WTC11 (cell line): Measurements from ENCODE around the gene JMJD8. TPM values are rescaled to one million over a fixed set of nuclear protein-coding genes. Genes with fewer than 3 reads are reported as not detected.

Experiments
- ATAC-seq: fragments of 200-7000 bp; cut with Tn5 transposase; 2 replicates; pipeline ENCODE4 v1.10.0; 2021; ENCODE audit warnings: mild to moderate bottlenecking, moderate library complexity
- CTCF ChIA-PET: fragments of 300-600 bp; sonication (Branson Sonifier 250); formaldehyde crosslinking; loops from one replicate; lab custom pipeline; 2021; ENCODE audit warnings: antibody characterized with exemption; lab: Charles Lee
- POLR2A ChIA-PET: fragments of 350-600 bp; sonication (Branson Sonifier 250); formaldehyde crosslinking; loops from one replicate; lab custom pipeline; 2021; ENCODE audit warnings: antibody characterized with exemption; lab: Charles Lee
- DNase-seq: peaks from one replicate; pipeline ENCODE4 v3.0.0; 2021; ENCODE audit warnings: low spot score
- H3K27ac Mint-ChIP-seq: 2 replicates; pipeline ENCODE4 v1.8.0; 2021; ENCODE audit warnings: mixed read lengths
- H3K27me3 Mint-ChIP-seq: 2 replicates; pipeline ENCODE4 v1.8.0; 2021; ENCODE audit warnings: low read depth, mild to moderate bottlenecking, moderate library complexity, mixed read lengths
- H3K36me3 Mint-ChIP-seq: 2 replicates; pipeline ENCODE4 v1.8.0; 2021; ENCODE audit warnings: mixed read lengths
- H3K4me1 Mint-ChIP-seq: 2 replicates; pipeline ENCODE4 v1.8.0; 2022; ENCODE audit warnings: mixed read lengths
- H3K4me3 Mint-ChIP-seq: 2 replicates; pipeline ENCODE4 v1.8.0; 2021; ENCODE audit warnings: mild to moderate bottlenecking, moderate library complexity, mixed read lengths
- H3K9me3 Mint-ChIP-seq: 2 replicates; pipeline ENCODE4 v1.8.0; 2021; ENCODE audit warnings: mixed read lengths
- ATF1 ChIP-seq: sonication (generic); formaldehyde crosslinking; IDR thresholded peaks from 2 replicates; pipeline ENCODE4 v1.8.1; 2023; ENCODE audit warnings: mild to moderate bottlenecking, moderate library complexity, missing genetic modification reagents
- ATF6 ChIP-seq: sonication (generic); formaldehyde crosslinking; IDR thresholded peaks from 2 replicates; pipeline ENCODE4 v1.8.1; 2023; ENCODE audit warnings: mild to moderate bottlenecking, missing genetic modification reagents
- CREB1 ChIP-seq: sonication (generic); formaldehyde crosslinking; IDR thresholded peaks from 2 replicates; pipeline ENCODE4 v1.8.0; 2023; ENCODE audit warnings: mild to moderate bottlenecking, missing genetic modification reagents
- CTCF ChIP-seq: fragments of 200-600 bp; IDR thresholded peaks from 2 replicates; pipeline ENCODE4 v1.8.0; 2022; ENCODE audit warnings: antibody characterized with exemption
- E2F1 ChIP-seq: sonication (generic); formaldehyde crosslinking; IDR thresholded peaks from 2 replicates; pipeline ENCODE4 v1.8.0; 2022; ENCODE audit warnings: mild to moderate bottlenecking, missing genetic modification reagents
- ESRRA ChIP-seq: sonication (generic); formaldehyde crosslinking; IDR thresholded peaks from 2 replicates; pipeline ENCODE4 v1.8.1; 2022; ENCODE audit warnings: mild to moderate bottlenecking, missing genetic modification reagents, borderline replicate concordance
- HMGXB4 ChIP-seq: sonication (generic); formaldehyde crosslinking; IDR thresholded peaks from 2 replicates; pipeline ENCODE4 v1.8.1; 2023; ENCODE audit warnings: mild to moderate bottlenecking, moderate library complexity, missing genetic modification reagents
- JUN ChIP-seq: sonication (generic); formaldehyde crosslinking; IDR thresholded peaks from 2 replicates; pipeline ENCODE4 v1.8.0; 2023; ENCODE audit warnings: mild to moderate bottlenecking, missing genetic modification reagents
- NFYB ChIP-seq: sonication (generic); formaldehyde crosslinking; conservative IDR thresholded peaks from 2 replicates; pipeline ENCODE4 v1.8.0; 2022; ENCODE audit warnings: low read depth, missing genetic modification reagents
- ZNF219 ChIP-seq: sonication (generic); formaldehyde crosslinking; IDR thresholded peaks from 2 replicates; pipeline ENCODE4 v1.8.0; 2023; ENCODE audit warnings: missing genetic modification reagents, mild to moderate bottlenecking, borderline replicate concordance
- ZNF416 ChIP-seq: fragments of 250-450 bp; sonication (Bioruptor Pico); IDR thresholded peaks from 2 replicates; pipeline ENCODE4 v1.9.0; 2021; ENCODE audit warnings: mild to moderate bottlenecking, inconsistent platforms
- ZNF532 ChIP-seq: fragments of 250-450 bp; sonication (Bioruptor Pico); IDR thresholded peaks from 2 replicates; pipeline ENCODE4 v1.9.0; 2021; ENCODE audit warnings: mild to moderate bottlenecking, borderline replicate concordance
- ZSCAN18 ChIP-seq: fragments of 250-450 bp; sonication (Bioruptor Pico); IDR thresholded peaks from 2 replicates; pipeline ENCODE4 v2.1.2; 2022; ENCODE audit warnings: mild to moderate bottlenecking, moderate library complexity
- total RNA-seq: library from RNA; stranded (reverse); gene quantifications from 3 replicates; pipeline ENCODE4 v1.2.3, GENCODE V29; 2021
- TF ChIP-seq, protein P1 (sequence below): sonication (generic); formaldehyde crosslinking; IDR thresholded peaks from 2 replicates; pipeline ENCODE4 v1.8.1; 2023; ENCODE audit warnings: mild to moderate bottlenecking, missing genetic modification reagents
- TF ChIP-seq, protein P2 (sequence below): sonication (generic); formaldehyde crosslinking; IDR thresholded peaks from 2 replicates; pipeline ENCODE4 v1.8.1; 2023; ENCODE audit warnings: mild to moderate bottlenecking, missing genetic modification reagents, borderline replicate concordance
- TF ChIP-seq, protein P3 (sequence below): fragments of 250-450 bp; sonication (Bioruptor Pico); IDR thresholded peaks from 2 replicates; pipeline ENCODE4 v1.9.0; 2021; ENCODE audit warnings: mild to moderate bottlenecking

The JMJD8 gene
- total RNA-seq, 1 experiment from 2014 or later, result 61.2 TPM

- no peak for TF ChIP-seq ZSCAN18 (CRISPR knock-in tag)
- TF ChIP-seq ESRRA (CRISPR knock-in tag), result no peak
- no peak for TF ChIP-seq E2F1
- TF ChIP-seq ZNF532 (CRISPR knock-in tag), result no peak
- TF ChIP-seq CTCF, result no peak
- TF ChIP-seq ZNF219 (CRISPR knock-in tag), result no peak
- no peak for TF ChIP-seq ZNF416 (CRISPR knock-in tag)
- no peak for TF ChIP-seq NFYB (CRISPR knock-in tag)
- TF ChIP-seq, protein P1, sequence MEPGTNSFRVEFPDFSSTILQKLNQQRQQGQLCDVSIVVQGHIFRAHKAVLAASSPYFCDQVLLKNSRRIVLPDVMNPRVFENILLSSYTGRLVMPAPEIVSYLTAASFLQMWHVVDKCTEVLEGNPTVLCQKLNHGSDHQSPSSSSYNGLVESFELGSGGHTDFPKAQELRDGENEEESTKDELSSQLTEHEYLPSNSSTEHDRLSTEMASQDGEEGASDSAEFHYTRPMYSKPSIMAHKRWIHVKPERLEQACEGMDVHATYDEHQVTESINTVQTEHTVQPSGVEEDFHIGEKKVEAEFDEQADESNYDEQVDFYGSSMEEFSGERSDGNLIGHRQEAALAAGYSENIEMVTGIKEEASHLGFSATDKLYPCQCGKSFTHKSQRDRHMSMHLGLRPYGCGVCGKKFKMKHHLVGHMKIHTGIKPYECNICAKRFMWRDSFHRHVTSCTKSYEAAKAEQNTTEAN (CRISPR knock-in tag), result no peak
- TF ChIP-seq ATF1 (CRISPR knock-in tag), result no peak
- TF ChIP-seq, all 79 proteins: peak for 0
Observed at GRCh38 chr16:658679-659571, 25.2 kb downstream of the JMJD8 start (continued).

- H3K27ac Mint-ChIP-seq, result no peak overlapping the region
- POLR2A ChIA-PET, result no interaction called here
- CTCF ChIA-PET, result interaction anchor here (0.9 kb wide), 1 partner anchor 10 kb away, joined by 3 read pairs; the partner anchor contains the start of gene RHOT2
- H3K27me3 Mint-ChIP-seq, result no peaks in the 10 kb centered on the region
- H3K36me3 Mint-ChIP-seq, result no peaks in the 10 kb centered on the region
- DNase-seq (no peak), ATAC-seq (no peak)
- peaks cover 4% of the 10 kb centered on the region for H3K4me1 Mint-ChIP-seq
- H3K9me3 Mint-ChIP-seq, result no peaks in the 10 kb centered on the region
- no peak overlapping the region for H3K4me3 Mint-ChIP-seq
- TF ChIP-seq, protein P2, sequence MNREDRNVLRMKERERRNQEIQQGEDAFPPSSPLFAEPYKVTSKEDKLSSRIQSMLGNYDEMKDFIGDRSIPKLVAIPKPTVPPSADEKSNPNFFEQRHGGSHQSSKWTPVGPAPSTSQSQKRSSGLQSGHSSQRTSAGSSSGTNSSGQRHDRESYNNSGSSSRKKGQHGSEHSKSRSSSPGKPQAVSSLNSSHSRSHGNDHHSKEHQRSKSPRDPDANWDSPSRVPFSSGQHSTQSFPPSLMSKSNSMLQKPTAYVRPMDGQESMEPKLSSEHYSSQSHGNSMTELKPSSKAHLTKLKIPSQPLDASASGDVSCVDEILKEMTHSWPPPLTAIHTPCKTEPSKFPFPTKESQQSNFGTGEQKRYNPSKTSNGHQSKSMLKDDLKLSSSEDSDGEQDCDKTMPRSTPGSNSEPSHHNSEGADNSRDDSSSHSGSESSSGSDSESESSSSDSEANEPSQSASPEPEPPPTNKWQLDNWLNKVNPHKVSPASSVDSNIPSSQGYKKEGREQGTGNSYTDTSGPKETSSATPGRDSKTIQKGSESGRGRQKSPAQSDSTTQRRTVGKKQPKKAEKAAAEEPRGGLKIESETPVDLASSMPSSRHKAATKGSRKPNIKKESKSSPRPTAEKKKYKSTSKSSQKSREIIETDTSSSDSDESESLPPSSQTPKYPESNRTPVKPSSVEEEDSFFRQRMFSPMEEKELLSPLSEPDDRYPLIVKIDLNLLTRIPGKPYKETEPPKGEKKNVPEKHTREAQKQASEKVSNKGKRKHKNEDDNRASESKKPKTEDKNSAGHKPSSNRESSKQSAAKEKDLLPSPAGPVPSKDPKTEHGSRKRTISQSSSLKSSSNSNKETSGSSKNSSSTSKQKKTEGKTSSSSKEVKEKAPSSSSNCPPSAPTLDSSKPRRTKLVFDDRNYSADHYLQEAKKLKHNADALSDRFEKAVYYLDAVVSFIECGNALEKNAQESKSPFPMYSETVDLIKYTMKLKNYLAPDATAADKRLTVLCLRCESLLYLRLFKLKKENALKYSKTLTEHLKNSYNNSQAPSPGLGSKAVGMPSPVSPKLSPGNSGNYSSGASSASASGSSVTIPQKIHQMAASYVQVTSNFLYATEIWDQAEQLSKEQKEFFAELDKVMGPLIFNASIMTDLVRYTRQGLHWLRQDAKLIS, result no peak
- TF ChIP-seq JUN (CRISPR knock-in tag) (no peak), ATF6 (CRISPR knock-in tag) (no peak), HMGXB4 (CRISPR knock-in tag) (no peak), CREB1 (CRISPR knock-in tag) (no peak)
- TF ChIP-seq, protein P3, sequence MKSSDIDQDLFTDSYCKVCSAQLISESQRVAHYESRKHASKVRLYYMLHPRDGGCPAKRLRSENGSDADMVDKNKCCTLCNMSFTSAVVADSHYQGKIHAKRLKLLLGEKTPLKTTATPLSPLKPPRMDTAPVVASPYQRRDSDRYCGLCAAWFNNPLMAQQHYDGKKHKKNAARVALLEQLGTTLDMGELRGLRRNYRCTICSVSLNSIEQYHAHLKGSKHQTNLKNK, result no peak
Observed at GRCh38 chr16:657487-657886, 26.6 kb downstream of the JMJD8 start.
